ENCODE results near the gene FUT8.
"Not testable (repeated sequence)": the region's sequence is repeated elsewhere in the genome, so short reads cannot be mapped to it uniquely, and the experiment has no call there.

The FUT8 gene

DNA sequence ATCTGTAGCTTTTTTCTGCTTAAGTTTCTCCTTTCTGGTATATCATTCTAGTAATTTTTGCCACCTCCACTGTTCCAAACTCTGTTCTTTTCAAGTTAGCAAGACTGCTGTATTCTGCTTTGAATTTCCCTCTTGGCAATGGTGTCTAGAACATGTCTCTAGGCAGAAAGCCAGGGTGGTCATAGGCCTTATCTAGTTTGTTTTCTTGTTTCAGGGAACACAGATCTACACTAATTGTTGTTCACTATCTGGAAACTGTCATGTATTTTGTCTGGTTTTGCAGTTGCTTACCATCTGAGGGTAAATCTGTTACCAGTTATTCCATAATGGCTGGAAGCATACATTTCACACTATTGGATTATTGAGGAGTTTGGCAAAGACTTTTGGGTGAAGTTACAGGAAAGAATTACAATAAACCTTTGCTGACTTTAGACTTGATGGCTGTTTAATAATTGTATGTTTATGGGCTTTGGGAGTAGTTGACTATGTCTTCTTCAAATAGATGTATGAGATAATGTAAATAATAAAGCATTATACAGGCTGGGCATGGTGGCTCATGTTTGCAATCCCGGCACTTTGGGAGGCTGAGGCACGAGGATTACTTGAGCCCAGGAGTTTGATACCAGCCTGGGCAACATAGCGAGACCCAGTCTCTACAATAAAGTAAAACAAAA is 41.4 kb downstream of the FUT8 start:
- no peak for DNase-seq (ENCODE audit: low read depth in 2 of 2)

GRCh38 chr14:65456247-65456646 is 43.7 kb downstream of the FUT8 start:
- no peak for DNase-seq (ENCODE audit: low read depth in 2 of 2)

GRCh38 chr14:65461730-65462129 is 49.2 kb downstream of the FUT8 start:
- no peak for DNase-seq (ENCODE audit: low read depth in 2 of 2)

GRCh38 chr14:65462411-65462810 is 49.9 kb downstream of the FUT8 start:
- no peak for DNase-seq (ENCODE audit: low read depth in 2 of 2)

- no peak for DNase-seq (ENCODE audit: low read depth in 2 of 2)
These were observed 53.1 kb downstream of the FUT8 start for GRCh38 chr14:65465584-65465983.

GRCh38 chr14:65467926-65468325 is 55.4 kb downstream of the FUT8 start:
- DNase-seq (ENCODE audit: low read depth in 2 of 2), result not testable (repeated sequence)

DNA sequence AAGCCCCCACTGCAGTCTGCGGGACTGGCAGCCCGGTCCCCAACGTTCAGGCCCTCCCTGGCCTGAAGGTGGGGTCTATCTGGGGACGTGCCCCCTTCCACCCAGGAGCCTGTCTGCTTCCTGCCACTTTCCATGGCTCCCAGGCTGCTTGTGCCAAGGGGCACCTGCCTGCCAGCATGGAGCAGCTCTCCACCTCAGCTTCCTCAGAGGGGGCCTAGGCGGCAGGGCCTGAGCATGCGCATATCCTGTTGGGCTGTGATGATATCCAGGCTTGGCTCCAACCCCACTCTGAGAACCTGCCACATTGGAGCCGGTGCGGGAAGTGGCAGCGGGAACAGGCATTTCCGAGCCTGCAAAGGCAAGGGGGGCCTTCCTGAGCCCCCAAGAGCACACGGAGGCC is 57.4 kb downstream of the FUT8 start:
- DNase-seq (ENCODE audit: low read depth in 2 of 2), result no peak

DNA sequence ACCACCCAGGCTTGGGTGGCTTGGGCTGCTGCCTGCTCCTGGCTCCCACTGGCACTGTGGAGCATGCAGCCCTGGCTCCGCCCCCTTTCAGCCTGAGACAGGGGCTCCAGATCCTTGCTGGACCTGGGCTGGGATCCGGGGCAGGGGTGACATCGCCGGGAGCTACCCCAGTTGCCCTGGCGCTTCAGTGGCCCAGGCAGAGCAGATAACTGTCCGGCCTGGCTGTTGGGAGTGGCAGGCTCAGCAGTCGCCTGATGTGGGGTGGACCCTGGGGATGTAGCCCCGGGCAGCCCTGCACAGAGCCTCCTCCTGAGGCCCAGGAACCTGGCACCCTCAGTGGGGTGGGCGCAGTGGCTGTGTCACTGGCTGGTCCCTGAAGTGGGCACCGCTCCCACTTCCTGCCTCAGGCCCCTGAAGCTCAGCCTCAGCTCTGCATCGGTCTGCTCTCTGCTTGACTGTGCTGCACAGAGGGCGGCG is 57.9 kb downstream of the FUT8 start:
- DNase-seq (ENCODE audit: low read depth in 2 of 2), result no peak

DNA sequence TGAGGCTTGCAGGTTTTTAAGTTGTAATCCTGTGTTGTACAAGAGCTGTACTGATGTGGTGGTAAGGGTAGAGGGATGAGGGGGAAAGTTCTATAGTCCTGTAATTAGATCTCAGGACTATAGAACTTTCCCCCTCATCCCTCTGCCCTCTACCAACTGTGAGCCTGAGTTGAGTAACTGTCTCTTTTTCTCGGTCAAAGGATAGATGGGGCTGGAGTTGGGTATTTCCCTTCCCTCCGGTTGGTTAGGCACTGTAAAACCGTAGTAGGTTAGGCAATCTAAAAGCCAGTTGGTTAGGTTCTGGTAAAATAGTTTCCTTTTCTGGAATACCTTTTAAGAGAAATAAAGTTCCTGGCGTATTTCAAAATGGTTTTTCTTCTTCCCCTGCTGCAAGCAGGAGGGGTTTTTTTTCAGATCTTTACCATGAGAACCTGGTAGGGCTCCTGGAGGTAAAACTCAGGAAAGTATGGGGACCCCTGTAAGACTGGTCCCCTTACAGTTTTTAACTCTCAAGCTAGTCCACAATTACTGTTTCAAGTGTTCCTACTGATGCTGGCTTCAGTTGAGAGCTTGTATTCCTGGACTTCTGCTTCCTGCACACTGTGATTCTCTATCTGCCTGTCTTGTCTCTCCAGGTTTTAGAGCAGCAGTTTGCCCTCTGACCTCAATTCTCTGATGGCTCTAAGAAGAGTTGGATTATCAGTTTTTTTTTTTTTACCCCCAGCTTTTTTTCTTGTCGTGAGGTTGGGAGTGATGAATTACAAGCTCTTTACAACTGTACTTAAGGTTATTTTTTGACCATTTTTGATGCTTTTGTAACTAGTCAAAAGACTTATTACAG is 58.7 kb downstream of the FUT8 start:
- DNase-seq (ENCODE audit: low read depth in 2 of 2), result no peak

- no peak for DNase-seq (ENCODE audit: low read depth in 2 of 2)
These were observed 59.7 kb downstream of the FUT8 start for GRCh38 chr14:65472189-65472588.

- no peak for DNase-seq (ENCODE audit: low read depth in 2 of 2)
These were observed 63.9 kb downstream of the FUT8 start for GRCh38 chr14:65476273-65476941.

DNA sequence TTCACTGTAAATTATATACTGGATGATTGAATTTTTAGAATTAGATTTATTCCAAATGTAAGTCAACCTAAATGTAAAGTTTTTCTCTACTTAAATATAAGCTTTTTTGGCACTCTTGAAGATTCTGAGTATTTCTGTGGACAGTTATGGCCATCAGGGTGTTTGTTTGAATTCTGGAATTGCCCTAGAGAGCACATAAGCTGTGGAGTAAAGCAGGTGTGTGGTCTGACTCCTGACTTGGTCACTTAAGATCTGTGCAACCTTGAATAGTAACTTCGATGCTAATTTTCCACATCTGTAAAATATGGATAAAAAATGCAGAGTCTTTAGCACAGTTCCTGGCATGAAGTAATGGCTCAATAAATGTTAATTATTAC is 64.4 kb downstream of the FUT8 start:
- no peak for DNase-seq (ENCODE audit: low read depth in 2 of 2)

GRCh38 chr14:65478017-65478416 is 65.5 kb downstream of the FUT8 start:
- DNase-seq (ENCODE audit: low read depth in 2 of 2), result no peak

GRCh38 chr14:65478596-65478995 is 66.1 kb downstream of the FUT8 start:
- no peak for DNase-seq (ENCODE audit: low read depth in 2 of 2)

DNA sequence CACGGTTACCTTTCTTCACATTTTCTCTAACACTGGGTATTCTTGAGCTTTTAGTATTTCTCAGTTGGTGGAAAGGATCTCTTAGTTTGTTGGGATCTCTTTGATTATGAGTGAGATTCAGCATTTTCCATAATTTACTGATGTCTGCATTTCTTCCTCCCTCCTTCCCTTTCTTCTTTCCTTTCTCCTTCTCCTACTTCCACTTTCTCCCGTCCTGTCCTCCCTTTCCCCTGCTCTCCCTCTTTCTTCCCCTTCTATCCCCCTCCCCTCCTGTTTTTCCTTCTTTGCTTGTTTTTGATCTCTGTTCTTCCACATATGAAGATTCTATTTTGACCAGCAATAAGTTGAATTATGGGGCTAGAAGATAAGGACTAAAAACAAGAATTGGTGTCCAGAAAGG is 66.9 kb downstream of the FUT8 start:
- DNase-seq (ENCODE audit: low read depth in 2 of 2), result no peak

GRCh38 chr14:65482757-65483438 is 70.4 kb downstream of the FUT8 start:
- DNase-seq (ENCODE audit: low read depth in 2 of 2), result no peak

GRCh38 chr14:65483647-65484046 is 71.1 kb downstream of the FUT8 start:
- no peak for DNase-seq (ENCODE audit: low read depth in 2 of 2)

DNA sequence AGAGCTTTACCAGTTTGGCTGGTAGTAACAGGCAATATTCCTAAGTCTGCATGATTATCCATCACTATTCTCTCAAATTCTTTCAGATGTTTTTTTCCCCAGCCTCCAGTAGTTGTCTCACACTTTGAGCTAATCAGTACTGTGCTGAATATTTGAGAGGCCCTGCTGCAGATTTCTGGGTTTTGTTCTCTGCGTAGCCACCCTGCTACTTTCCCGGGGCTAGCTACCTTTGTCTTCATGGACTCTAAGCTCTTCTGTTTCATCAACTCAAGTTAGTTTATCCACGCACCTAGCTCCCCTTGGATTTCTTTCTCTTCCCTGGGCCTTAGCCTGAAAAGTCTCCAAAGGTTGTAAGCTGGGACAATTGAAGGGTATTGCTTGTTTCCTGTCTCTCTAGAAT is 73.0 kb downstream of the FUT8 start:
- DNase-seq (ENCODE audit: low read depth in 2 of 2), result no peak

DNA sequence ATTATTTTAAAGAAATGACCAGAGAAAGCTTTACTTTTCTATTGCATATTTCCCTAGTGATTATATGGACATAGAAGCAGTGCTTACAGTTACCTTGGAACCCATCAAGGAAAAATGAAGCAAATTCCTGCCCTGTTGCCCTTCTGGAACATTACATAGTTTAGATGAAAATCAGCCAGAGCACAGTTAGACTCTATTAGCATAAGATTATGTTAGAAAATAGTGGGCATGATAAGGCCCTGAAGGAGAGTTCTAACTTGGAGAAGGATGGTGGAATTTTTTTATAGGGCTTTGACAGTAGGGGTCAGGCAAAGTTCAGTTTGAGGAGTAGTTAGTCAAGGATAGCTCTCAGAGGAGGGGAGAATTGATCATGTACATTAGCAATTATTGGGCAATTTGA is 74.3 kb downstream of the FUT8 start:
- DNase-seq (ENCODE audit: low read depth in 2 of 2), result no peak

DNA sequence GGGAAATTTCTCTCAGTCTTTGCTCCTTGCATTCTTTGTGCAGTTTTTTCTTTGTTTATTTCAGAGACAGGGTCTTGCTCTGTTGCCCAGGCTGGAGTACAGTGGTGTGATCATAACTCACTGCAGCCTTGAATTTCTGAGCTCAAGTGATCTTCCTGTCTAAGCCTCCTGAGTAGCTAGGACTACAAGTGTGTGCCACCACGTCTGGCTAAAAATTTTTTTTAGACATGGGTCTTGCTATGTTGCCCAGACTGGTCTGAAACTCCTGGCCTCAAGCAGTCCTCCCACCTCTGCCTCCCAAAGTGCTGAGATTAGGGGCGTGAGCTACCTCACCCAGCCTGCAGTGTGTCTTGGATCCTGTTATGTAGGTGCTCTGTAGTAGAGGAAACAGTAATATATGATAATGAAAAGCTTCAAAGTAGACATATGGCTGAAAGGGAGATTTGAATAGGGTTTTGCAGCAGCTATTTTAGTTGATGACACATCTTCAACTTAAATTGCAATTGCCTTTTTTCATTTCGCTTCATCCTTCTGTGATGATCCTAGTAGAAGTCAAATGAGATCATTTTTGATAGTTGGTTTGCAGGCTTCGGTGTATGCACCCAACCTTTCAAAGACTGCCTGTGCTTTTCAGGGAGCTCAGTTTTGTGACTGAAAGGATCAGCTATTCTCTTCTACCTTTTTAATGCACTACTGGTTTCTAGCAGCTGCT is 75.4 kb downstream of the FUT8 start:
- no peak for DNase-seq (ENCODE audit: low read depth in 2 of 2)

GRCh38 chr14:65491274-65491673 is 78.7 kb downstream of the FUT8 start:
- no peak for DNase-seq (ENCODE audit: low read depth in 2 of 2)

DNA sequence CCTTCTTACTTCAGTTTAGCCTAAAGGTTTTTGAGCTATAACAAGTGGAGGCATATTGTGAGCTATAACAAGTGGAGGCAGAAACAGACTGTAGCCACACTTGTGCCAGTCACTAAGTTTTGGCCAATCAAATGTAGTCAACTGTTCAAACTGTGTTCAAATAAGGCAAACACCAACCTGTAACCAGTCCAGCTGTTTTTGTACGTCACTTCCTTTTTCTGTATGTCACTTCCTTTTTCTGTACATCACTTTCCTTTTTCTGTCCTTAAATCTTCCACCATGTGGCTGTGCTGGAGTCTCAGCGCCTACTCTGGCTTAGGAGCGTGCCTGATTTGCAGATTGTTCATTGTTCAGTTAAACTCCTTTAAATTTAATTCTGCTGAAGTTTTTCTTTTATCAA is 79.7 kb downstream of the FUT8 start:
- DNase-seq (ENCODE audit: low read depth in 2 of 2), result no peak
